SU-DHL-6 (cell line): Measurements from ENCODE around the gene INO80.

Source experiments
- EZH2phosphoT487 ChIP-seq: fragments of 200-600 bp; sonication (generic), shearing (Covaris generic); conservative IDR thresholded peaks from 2 replicates; pipeline ENCODE4 v1.6.1; 2018; ENCODE audit warnings: mild to moderate bottlenecking, antibody characterized with exemption, low read length, moderate library complexity, mixed read lengths
- TF ChIP-seq, protein P1 (sequence below): fragments of 200-600 bp; sonication (generic); IDR thresholded peaks from one replicate; pipeline ENCODE4 v1.5.1; 2017; ENCODE audit warnings: antibody characterized with exemption, mild to moderate bottlenecking, low read length, moderate library complexity; ENCODE audit not compliant: insufficient read depth, poor library complexity, severe bottlenecking

DNA sequence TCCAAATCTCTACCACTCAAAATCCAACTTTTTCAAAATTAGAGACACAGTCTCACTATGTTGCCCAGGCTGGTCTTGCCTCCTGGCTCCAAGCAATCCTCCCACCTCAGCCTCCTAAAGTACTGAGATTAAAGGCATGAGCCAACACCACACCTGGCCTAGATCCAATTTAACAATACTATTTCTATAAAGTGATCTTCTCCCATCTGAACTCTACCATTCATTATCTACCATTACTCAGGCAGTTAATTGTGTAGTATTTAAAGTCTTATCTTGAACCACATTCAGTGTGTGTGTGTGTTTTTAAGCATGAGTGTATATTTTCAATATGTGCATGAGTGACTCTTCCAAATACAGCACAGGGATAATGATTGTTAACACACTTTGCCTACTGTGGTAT is 77.0 kb downstream of the INO80 start:
- TF ChIP-seq, protein P1, sequence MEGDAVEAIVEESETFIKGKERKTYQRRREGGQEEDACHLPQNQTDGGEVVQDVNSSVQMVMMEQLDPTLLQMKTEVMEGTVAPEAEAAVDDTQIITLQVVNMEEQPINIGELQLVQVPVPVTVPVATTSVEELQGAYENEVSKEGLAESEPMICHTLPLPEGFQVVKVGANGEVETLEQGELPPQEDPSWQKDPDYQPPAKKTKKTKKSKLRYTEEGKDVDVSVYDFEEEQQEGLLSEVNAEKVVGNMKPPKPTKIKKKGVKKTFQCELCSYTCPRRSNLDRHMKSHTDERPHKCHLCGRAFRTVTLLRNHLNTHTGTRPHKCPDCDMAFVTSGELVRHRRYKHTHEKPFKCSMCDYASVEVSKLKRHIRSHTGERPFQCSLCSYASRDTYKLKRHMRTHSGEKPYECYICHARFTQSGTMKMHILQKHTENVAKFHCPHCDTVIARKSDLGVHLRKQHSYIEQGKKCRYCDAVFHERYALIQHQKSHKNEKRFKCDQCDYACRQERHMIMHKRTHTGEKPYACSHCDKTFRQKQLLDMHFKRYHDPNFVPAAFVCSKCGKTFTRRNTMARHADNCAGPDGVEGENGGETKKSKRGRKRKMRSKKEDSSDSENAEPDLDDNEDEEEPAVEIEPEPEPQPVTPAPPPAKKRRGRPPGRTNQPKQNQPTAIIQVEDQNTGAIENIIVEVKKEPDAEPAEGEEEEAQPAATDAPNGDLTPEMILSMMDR, result no peak
- no peak for TF ChIP-seq EZH2phosphoT487
